GM19193 (cell line): ENCODE measurements around the gene UROC1.

ENCODE experiments used
- POLR2A ChIP-seq: IDR thresholded peaks from 4 replicates; pipeline ENCODE4 v1.6.1; 2011; ENCODE audit not compliant: insufficient read depth, insufficient read length; ENCODE audit errors: extremely low read depth

Gene UROC1

GRCh38 chr3:126528419-126528799, 10.8 kb upstream of the UROC1 start:
- no peak for TF ChIP-seq POLR2A

GRCh38 chr3:126527455-126528211, 10.1 kb upstream of the UROC1 start:
- no peak for TF ChIP-seq POLR2A

- TF ChIP-seq POLR2A = no peak
These were observed 9.4 kb upstream of the UROC1 start for GRCh38 chr3:126527006-126527405.

GRCh38 chr3:126526668-126527005, 9.1 kb upstream of the UROC1 start:
- no peak for TF ChIP-seq POLR2A

- TF ChIP-seq POLR2A = no peak
These were observed 8.5 kb upstream of the UROC1 start for GRCh38 chr3:126525853-126526667.

- TF ChIP-seq POLR2A = no peak
These were observed 7.7 kb upstream of the UROC1 start for GRCh38 chr3:126525091-126525852.

GRCh38 chr3:126524429-126524988, 6.9 kb upstream of the UROC1 start:
- no peak for TF ChIP-seq POLR2A

- no peak for TF ChIP-seq POLR2A
These were observed 6.3 kb upstream of the UROC1 start, which contains the start of gene CHST13 for GRCh38 chr3:126523745-126524428. CHST13 (plus strand) TSS chr3:126524155; CDS start chr3:126524333, 178 bp downstream.

- TF ChIP-seq POLR2A = no peak
These were observed 4.8 kb upstream of the UROC1 start for GRCh38 chr3:126522363-126522788.

GRCh38 chr3:126521122-126521891, 3.7 kb upstream of the UROC1 start:
- no peak for TF ChIP-seq POLR2A

GRCh38 chr3:126519506-126520455, 2.2 kb upstream of the UROC1 start:
- TF ChIP-seq POLR2A = no peak

- TF ChIP-seq POLR2A = no peak
These were observed 1.2 kb upstream of the UROC1 start for GRCh38 chr3:126518779-126519177.
